ENCODE measurements around the gene SCYL1. TPM values are rescaled to one million over a fixed set of nuclear protein-coding genes. Genes with fewer than 3 reads are reported as not detected.
"Not testable (repeated sequence)": the region's sequence is repeated elsewhere in the genome, so short reads cannot be mapped to it uniquely, and the experiment has no call there.

The SCYL1 gene
- total RNA-seq, 1 experiment from 2014 or later: 106 TPM

DNA sequence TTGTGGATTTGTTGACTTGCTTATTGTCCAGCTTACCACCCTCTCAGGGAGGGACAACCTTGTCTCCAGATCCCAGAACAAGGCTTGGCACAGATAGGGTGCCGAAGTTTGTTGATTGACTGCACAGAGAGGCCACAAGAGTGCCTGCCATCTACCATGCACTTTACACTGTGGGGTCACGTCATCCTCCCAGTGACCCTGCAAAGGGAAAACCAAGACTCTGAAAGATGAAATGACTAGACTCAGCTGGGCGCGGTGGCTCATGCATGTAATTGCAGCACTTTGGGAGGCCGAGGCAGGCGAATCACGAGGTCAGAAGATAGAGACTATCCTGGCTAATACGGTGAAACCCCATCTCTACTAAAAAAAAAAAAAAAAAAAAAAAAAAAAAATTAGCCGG, 37.9 kb downstream of the SCYL1 start:
- Histone ChIP-seq H3K4me3 (no peak overlapping the region), H3K36me3 (ENCODE audit: low read depth) (peaks cover 1% of the 10 kb centered on the region; the same call in 1 of the 2 replicates), H4K20me1 (ENCODE audit: insufficient read depth) (no peaks in the 10 kb centered on the region), H3K27ac (no peak overlapping the region), H3F3A (ENCODE audit: insufficient read depth, low read depth) (peaks cover 60% of the 10 kb centered on the region), H3K4me1 (replicated peaks; ENCODE audit: insufficient read depth) (peaks cover 47% of the 10 kb centered on the region), H3K79me2 (ENCODE audit: low read depth) (peaks cover 27% of the 10 kb centered on the region), H2AFZ (no peak overlapping the region), H3K27me3 (ENCODE audit: insufficient read depth, low read depth) (no peaks in the 10 kb centered on the region), H3K9me3 (ENCODE audit: insufficient read depth, low read depth) (no peaks in the 10 kb centered on the region), H3K9me2 (ENCODE audit: insufficient read depth) (no peaks in the 10 kb centered on the region), H3K4me2 (no peak overlapping the region)
- TF ChIP-seq CTCF (conservative IDR thresholded peaks at IDR 0.05) (no peak), EZH2 (IDR thresholded peaks at IDR 0.05; ENCODE audit: low read depth) (no peak)
- no TSS peak for BruUV-seq (replicated peaks)
- ChIA-PET POLR2A (ENCODE audit: unreplicated experiment) (no interaction called here), CTCF (interaction anchor here (0.7 kb wide), 1 partner anchor 81 kb away, joined by 4 read pairs; no protein-coding TSS in a partner anchor)
- no peak for DNase-seq
- intact Hi-C loops (cut with micrococcal nuclease; ENCODE audit: unreplicated experiment): no loop called here

- Histone ChIP-seq H3K9me2 (ENCODE audit: insufficient read depth) (no peaks in the 10 kb centered on the region), H3F3A (ENCODE audit: insufficient read depth, low read depth) (peaks cover 67% of the 10 kb centered on the region), H3K4me1 (replicated peaks; ENCODE audit: insufficient read depth) (peaks cover 54% of the 10 kb centered on the region), H3K79me2 (ENCODE audit: low read depth) (peaks cover 34% of the 10 kb centered on the region), H2AFZ (no peak overlapping the region), H3K4me2 (no peak overlapping the region), H3K36me3 (ENCODE audit: low read depth) (peaks cover 5% of the 10 kb centered on the region; the same call in 1 of the 2 replicates), H3K27ac (no peak overlapping the region), H3K4me3 (no peak overlapping the region), H3K27me3 (ENCODE audit: insufficient read depth, low read depth) (no peaks in the 10 kb centered on the region), H3K9me3 (ENCODE audit: insufficient read depth, low read depth) (no peaks in the 10 kb centered on the region), H4K20me1 (ENCODE audit: insufficient read depth) (no peaks in the 10 kb centered on the region)
- no TSS peak for BruUV-seq (replicated peaks)
- POLR2A ChIA-PET (ENCODE audit: unreplicated experiment): no interaction called here
- TF ChIP-seq CTCF (conservative IDR thresholded peaks at IDR 0.05) (no peak), EZH2 (IDR thresholded peaks at IDR 0.05; ENCODE audit: low read depth) (no peak)
- DNase-seq: no peak
- intact Hi-C loops (cut with micrococcal nuclease; ENCODE audit: unreplicated experiment): no loop called here
- CTCF ChIA-PET: no interaction called here
Measured at GRCh38 chr11:65563601-65564000, 38.7 kb downstream of the SCYL1 start.

GRCh38 chr11:65564879-65565559, 40.1 kb downstream of the SCYL1 start:
- CTCF ChIA-PET; H3K36me3 ChIP-seq (ENCODE audit: low read depth); H3K9me2 ChIP-seq (ENCODE audit: insufficient read depth); H3K9me3 ChIP-seq (ENCODE audit: insufficient read depth, low read depth); BruUV-seq (replicated peaks); intact Hi-C loops (cut with micrococcal nuclease; ENCODE audit: unreplicated experiment); H3K27me3 ChIP-seq (ENCODE audit: insufficient read depth, low read depth); H2AFZ ChIP-seq; H3K4me2 ChIP-seq; H3K4me3 ChIP-seq; H4K20me1 ChIP-seq (ENCODE audit: insufficient read depth); DNase-seq: not testable (repeated sequence)
- Histone ChIP-seq H3F3A (ENCODE audit: insufficient read depth, low read depth) (peaks cover 65% of the 10 kb centered on the region), H3K4me1 (replicated peaks; ENCODE audit: insufficient read depth) (peaks cover 44% of the 10 kb centered on the region), H3K79me2 (ENCODE audit: low read depth) (peaks cover 36% of the 10 kb centered on the region), H3K27ac (peak overlapping the region; percentile 28; the same call in 1 of the 2 replicates)
- POLR2A ChIA-PET (ENCODE audit: unreplicated experiment): interaction anchor here (0.7 to 0.9 kb wide), 2 partner anchors 11 to 14 kb away, joined by 4 to 19 read pairs; no protein-coding TSS in a partner anchor
